NCI-H1092 treated with DMSO at 0.1 percent for 48 hours (cell line): ENCODE data around the gene MICAL3.

Experiments
- DNase-seq: peaks from one replicate; lab custom pipeline; 2025; lab: John Stamatoyannopoulos, UW

Gene MICAL3

GRCh38 chr22:17838180-17838865 is 186.0 kb downstream of the MICAL3 start:
- DNase-seq = no peak

DNA sequence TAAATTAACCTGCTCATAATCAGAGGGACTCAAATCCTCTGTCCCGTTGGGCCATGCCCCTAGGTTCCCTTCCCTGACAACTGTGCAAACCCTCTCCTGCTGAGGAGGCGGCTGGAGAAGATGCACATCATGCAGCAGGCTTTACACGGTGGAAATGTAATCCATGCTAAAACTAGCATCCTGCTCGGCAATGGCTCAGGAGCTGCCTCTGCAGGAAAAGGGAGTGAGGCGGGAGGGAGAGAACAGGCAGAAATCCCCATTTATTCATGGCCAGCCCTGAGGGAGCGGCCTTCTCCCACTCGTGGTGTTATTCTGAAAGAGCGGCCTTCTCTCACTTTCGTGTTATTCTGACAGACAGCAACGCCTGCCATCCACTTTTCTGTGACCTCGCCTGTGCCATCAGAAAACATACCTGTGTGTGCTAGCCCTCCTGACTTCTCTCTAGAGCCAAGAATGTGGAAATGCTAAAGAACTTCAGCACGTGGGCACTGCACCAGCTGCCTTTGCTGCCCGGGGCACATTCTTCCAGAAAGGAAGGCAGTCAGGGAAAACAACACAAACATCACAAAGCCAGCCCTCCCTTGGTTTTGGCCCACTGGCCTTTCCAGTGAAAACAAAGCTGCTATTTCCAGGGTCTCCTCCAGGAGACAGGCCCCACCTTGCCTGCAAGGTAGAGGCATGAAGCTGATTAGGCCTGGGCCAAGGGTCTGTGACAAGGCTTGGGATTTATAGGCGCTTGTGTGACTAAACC is 187.2 kb downstream of the MICAL3 start:
- no peak for DNase-seq

GRCh38 chr22:17835256-17835655 is 189.1 kb downstream of the MICAL3 start:
- no peak for DNase-seq

GRCh38 chr22:17833489-17833888 is 190.9 kb downstream of the MICAL3 start:
- no peak for DNase-seq

- no peak for DNase-seq
Observed at GRCh38 chr22:17832665-17833064, 191.7 kb downstream of the MICAL3 start.

- no peak for DNase-seq
Observed at GRCh38 chr22:17831501-17832251, 192.7 kb downstream of the MICAL3 start.

DNA sequence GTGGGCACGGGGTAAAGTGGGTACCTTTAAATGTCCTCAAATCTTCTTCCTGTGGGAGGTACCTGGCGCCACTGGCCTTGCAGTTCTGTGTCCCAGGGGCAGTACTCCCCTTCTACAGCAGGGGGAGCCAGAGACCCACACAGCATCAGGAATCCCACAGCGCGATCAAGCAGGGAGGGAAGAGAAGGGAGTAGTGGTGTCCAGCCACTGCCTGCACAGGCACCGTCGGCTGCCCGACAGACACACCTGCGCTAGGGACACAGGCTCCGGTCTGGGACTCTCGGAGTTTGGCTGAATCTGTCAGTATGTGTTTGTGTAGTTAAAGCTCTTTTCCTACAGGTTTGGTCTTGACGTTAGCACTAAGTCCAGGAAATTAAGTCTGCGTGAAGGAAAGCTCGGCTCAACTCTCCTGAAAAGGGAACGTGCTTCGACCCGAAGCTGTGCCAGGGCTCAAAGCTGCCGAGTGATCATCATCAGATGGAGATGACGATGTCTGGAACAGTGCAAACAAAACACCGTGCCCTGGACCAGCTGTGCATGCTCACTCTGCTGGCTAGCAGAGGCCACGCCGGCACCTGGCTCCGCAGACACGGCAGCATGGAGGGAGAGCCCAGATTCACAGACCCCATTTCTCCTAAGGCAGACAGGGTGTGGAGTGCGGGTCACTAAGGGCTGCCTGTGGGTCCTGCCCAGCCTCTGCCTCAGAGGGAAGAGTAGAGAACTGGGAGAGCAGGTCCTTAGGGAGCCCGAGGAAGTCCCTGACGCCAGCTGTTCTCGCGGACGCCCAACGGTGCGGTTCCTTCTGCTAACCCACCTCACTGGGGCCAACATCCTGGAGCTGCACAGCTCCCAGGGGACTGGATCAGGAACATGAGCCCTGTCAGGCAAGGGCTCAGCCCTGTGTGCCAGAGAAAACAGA is 194.1 kb downstream of the MICAL3 start:
- peak; percentile 84 for DNase-seq

GRCh38 chr22:17829695-17830042 is 194.7 kb downstream of the MICAL3 start:
- no peak for DNase-seq

GRCh38 chr22:17828502-17829080 is 195.8 kb downstream of the MICAL3 start:
- DNase-seq = no peak

DNA sequence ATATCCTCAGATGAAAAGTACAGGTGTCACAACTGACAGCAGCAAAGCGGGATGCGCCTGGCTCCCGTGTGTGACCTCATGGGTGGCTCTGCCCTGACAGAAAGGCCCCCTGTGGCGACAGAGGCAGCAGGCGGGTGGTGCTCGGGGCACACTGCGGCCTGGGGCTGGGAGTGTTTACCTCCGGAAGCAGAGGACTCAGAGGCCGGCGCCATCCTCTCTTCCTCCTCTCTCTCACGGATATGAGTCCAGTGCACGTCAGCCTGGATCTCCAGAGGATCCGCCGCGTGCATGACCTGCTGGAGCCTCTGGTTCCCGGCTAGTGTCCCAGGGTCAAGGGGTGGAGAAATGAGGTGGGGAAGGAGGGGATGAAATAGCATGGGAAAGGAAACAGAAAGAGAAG is 196.9 kb downstream of the MICAL3 start:
- DNase-seq = no peak

GRCh38 chr22:17825876-17826550 is 198.3 kb downstream of the MICAL3 start:
- no peak for DNase-seq

DNA sequence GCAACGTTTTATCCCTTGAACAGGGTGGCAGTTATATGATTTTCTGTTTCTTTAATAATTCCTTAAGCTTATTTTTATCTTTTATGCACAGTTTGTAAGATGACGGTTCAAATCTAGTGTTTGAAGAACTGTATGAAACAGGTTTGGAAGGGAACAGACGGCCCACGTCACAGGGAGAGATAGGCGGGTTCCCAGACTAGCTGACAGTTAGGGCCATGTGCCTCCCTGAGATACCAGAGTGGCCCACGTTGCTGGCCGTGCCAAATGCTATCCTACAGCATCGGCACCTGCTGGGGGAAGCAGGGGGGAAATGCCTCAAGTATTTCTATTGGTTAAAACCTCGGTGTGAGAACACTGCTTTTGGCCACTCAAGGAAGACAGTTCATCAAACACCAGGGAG is 199.9 kb downstream of the MICAL3 start:
- no peak for DNase-seq

GRCh38 chr22:17823964-17824363 is 200.4 kb downstream of the MICAL3 start:
- DNase-seq = no peak

DNA sequence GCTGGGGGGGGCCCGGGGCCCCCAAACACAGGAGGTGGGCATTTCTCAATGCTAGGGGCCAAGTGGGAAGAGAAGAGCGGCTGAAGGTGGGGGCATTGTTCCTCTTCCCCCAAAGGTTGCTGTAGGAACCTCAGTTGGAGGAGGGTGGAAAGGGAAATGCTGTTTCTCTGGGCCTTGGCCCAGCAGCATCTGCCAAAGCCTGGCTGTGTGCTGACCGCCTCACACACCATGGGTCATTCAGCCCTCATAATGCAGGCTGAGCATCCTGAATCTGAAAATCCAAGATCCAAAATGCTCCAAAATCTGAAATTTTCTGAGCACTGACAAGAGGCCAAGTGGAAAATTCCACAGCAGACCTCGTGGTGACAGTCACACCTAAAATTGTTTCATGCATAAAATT is 201.1 kb downstream of the MICAL3 start:
- DNase-seq = no peak

- no peak for DNase-seq
Observed at GRCh38 chr22:17822087-17822486, 202.3 kb downstream of the MICAL3 start.

DNA sequence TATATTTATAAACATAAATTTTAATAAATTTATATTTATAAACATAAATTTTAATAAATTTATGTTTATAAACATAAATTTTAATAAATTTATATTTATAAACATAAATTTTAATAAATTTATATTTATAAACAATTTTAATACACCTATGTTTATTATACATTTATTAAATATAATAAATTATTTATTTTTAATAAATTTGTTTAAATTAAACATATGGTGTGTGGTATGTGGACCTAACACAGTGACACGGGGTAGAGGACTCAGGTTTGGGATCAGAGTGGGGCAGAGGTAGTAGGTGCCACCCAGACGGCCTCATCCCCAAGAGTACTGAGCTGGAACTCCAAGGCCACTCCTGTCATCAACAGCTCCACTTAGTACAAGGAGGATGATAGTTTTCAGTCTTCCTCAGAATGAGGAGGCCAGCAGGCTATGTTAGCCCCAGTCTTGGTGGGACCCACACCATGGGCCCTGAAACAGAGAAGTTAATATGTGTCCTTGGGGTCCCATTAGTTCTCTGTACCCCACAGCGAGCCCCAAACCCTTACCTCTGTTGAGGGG is 203.4 kb downstream of the MICAL3 start:
- no peak for DNase-seq

GRCh38 chr22:17818649-17819048 is 205.7 kb downstream of the MICAL3 start:
- no peak for DNase-seq

DNA sequence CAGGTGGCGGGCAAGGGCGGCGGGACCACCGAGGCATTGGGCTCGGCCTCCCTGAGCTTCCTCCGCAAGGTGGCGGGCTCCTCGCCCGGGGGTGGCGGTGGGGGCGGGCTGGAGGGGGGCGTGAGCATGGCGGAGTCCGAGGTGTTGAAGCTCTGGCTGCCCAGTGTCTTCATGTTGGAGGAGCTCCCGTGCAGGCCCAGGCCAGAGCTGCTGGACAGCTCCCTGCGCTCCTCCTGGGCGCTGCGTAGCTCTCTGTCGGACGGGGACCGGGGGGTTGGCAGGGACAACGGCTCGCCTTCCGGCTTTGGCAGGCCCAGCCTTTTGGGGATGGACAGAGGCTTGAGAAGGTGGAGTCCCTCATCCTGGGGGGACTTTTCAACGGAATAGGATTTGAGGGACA is 206.2 kb downstream of the MICAL3 start:
- DNase-seq = no peak

- no peak for DNase-seq
Observed at GRCh38 chr22:17817511-17818065, 206.8 kb downstream of the MICAL3 start.

DNA sequence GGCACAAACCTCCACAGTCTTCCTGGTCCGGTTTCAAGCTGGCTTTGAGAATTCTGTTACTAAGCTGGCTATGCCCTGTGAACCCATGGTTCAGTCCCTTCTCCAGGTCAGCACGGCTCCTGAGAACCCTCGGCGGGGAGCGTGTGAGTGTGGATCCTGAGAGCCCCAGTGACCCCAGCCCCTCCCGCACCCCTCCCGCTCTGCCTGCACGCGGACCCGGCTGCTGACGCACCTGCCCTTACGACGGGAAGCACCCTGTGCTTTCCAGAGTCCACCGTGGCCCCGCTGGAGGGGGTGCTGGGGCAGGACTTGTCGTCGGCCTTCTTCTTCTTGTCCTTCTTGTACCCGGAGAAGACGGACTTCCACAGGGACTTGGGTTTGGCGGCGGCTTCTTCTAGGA is 207.3 kb downstream of the MICAL3 start:
- no peak for DNase-seq
